Measurements from ENCODE around the gene MYO10.

GRCh38 chr5:16781828-16782626 lies 154.1 kb downstream of the MYO10 start:
- TF ChIP-seq, protein P1, sequence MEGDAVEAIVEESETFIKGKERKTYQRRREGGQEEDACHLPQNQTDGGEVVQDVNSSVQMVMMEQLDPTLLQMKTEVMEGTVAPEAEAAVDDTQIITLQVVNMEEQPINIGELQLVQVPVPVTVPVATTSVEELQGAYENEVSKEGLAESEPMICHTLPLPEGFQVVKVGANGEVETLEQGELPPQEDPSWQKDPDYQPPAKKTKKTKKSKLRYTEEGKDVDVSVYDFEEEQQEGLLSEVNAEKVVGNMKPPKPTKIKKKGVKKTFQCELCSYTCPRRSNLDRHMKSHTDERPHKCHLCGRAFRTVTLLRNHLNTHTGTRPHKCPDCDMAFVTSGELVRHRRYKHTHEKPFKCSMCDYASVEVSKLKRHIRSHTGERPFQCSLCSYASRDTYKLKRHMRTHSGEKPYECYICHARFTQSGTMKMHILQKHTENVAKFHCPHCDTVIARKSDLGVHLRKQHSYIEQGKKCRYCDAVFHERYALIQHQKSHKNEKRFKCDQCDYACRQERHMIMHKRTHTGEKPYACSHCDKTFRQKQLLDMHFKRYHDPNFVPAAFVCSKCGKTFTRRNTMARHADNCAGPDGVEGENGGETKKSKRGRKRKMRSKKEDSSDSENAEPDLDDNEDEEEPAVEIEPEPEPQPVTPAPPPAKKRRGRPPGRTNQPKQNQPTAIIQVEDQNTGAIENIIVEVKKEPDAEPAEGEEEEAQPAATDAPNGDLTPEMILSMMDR (IDR thresholded peaks at IDR 0.05; ENCODE audit: low read depth, low read length), result no peak
- TF ChIP-seq EZH2phosphoT487 (IDR thresholded peaks at IDR 0.05; ENCODE audit: low read depth), result no peak

All from OCI-LY3 (cell line).